Bronchial epithelial cell (primary cell): ENCODE results near the gene ACTN4. TPM values are rescaled to one million over a fixed set of nuclear protein-coding genes. Genes with fewer than 3 reads are reported as not detected.

Source experiments
- DNase-seq: peaks from one replicate; pipeline ENCODE4 v3.0.0-alpha.2; 2010; ENCODE audit warnings: low read depth
- FAIRE-seq: peaks from 2 replicates; lab custom pipeline; 2011; peaks lifted over from hg19 to GRCh38; lab: Jason Lieb, UNC
- H3K27me3 ChIP-seq: 2 replicates; pipeline ENCODE4 v1.5.1; 2011; ENCODE audit warnings: low read length; ENCODE audit not compliant: control insufficient read depth, insufficient read depth
- H3K36me3 ChIP-seq: 2 replicates; pipeline ENCODE4 v1.5.1; 2011; ENCODE audit warnings: low read length; ENCODE audit not compliant: control insufficient read depth, insufficient read depth
- H3K4me3 ChIP-seq: 2 replicates; pipeline ENCODE4 v1.5.1; 2011; ENCODE audit warnings: mild to moderate bottlenecking, low read depth, low read length, control low read depth
- total RNA-seq: library from RNA; depleted of rRNA; stranded (reverse); fragments of >200 nt; gene quantifications from 2 replicates; pipeline ENCODE4 v1.2.1, GENCODE V29; 2014
- TF ChIP-seq, protein P1 (sequence below): IDR thresholded peaks from 2 replicates; pipeline ENCODE4 v1.5.1; 2011; ENCODE audit warnings: mild to moderate bottlenecking, moderate library complexity, low read length, control low read depth, inconsistent platforms; ENCODE audit not compliant: insufficient read depth, severe bottlenecking

ACTN4 gene
- total RNA-seq, 1 donor from 2014 or later = 130 TPM

DNA sequence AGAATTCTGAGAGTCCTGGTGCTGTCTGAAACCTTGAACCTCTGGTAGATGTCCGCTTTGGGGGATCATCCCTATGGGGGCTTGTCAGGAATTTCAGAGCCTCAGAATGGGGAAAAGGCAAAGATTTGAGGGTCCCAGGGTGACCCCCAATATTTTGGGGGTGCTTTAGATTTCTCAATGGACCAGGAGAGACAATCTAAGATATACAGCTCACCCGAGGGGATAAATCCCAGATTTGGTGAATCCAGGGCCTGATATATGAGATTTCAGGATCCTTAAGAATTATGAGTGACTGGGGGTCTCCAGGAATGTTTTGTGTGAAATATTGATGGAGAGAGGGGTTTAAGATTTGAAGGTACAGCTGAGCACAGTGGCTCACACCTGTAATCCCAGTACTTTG is 93.5 kb downstream of the ACTN4 start:
- no peak for DNase-seq
- FAIRE-seq = no peak
- H3K27me3 ChIP-seq = no peaks in the 10 kb centered on the region
- TF ChIP-seq, protein P1, sequence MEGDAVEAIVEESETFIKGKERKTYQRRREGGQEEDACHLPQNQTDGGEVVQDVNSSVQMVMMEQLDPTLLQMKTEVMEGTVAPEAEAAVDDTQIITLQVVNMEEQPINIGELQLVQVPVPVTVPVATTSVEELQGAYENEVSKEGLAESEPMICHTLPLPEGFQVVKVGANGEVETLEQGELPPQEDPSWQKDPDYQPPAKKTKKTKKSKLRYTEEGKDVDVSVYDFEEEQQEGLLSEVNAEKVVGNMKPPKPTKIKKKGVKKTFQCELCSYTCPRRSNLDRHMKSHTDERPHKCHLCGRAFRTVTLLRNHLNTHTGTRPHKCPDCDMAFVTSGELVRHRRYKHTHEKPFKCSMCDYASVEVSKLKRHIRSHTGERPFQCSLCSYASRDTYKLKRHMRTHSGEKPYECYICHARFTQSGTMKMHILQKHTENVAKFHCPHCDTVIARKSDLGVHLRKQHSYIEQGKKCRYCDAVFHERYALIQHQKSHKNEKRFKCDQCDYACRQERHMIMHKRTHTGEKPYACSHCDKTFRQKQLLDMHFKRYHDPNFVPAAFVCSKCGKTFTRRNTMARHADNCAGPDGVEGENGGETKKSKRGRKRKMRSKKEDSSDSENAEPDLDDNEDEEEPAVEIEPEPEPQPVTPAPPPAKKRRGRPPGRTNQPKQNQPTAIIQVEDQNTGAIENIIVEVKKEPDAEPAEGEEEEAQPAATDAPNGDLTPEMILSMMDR = no peak
- no peaks in the 10 kb centered on the region for H3K36me3 ChIP-seq
- H3K4me3 ChIP-seq = no peak overlapping the region

DNA sequence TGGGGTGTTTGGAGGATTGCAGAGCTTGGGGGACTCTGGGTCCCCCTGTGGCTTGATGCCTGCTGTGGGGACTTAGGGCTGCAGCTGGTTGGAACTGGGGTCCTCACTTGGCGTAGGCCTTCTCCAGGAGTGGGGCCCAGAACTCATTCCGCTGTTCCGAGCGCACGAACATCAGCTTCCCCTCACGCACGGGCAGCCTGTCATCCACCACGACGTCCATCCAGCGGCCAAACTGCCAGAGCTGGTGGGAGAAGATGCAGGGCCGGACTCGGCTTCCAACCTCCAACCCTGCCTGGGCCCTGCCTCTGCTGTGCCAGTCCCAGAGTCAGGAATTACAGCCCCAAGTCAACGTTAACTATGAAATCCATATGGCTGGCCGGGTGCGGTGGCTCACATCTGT is 94.2 kb downstream of the ACTN4 start:
- H3K4me3 ChIP-seq = no peak overlapping the region
- FAIRE-seq (no peak), DNase-seq (no peak)
- no peaks in the 10 kb centered on the region for H3K36me3 ChIP-seq
- TF ChIP-seq, protein P1 = no peak
- H3K27me3 ChIP-seq = no peaks in the 10 kb centered on the region

DNA sequence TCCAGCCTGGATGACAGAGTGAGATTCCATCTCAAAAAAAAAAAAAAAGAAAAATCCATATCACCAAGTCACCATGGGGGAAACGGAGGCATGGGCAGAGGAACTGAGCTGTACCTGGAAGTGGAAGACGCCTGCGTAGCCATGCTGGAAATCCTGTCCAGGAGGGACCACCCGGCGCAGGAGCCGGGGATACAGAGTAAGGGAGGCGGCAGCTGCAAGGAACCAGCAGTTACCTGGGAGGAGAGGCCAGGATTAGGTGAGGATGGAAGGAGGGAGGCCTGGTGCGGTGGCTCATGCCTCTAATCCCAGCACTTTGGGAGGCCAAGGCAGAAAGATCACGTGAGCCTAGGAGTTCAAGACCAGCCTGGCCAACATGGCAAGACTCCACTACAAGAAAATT is 94.8 kb downstream of the ACTN4 start:
- FAIRE-seq = no peak
- Histone ChIP-seq H3K36me3 (no peaks in the 10 kb centered on the region), H3K27me3 (no peaks in the 10 kb centered on the region), H3K4me3 (no peak overlapping the region)
- no peak for DNase-seq
- TF ChIP-seq, protein P1 = no peak

DNA sequence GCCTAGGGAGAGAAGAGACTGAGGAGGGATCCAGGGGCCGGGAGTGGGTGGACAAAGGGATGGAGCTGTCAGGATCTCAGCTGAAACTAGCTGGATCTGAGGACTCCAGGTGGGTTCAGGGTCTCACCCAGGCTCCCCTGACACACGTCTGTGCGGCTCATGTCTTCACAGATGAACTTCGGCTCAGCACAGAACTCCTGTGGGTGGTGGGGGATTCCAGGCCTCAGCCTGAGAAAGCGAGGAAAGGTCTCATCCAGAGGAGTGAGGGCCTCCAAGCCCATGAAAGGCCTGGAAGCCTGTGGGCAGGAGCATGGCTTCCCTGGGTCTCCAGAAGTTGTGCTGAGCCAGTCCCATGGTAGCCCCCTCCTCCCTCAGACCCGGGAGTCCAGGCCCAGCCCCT is 95.5 kb downstream of the ACTN4 start:
- Histone ChIP-seq H3K27me3 (no peaks in the 10 kb centered on the region), H3K4me3 (no peak overlapping the region), H3K36me3 (no peaks in the 10 kb centered on the region)
- TF ChIP-seq, protein P1 = no peak
- DNase-seq (no peak), FAIRE-seq (no peak)

DNA sequence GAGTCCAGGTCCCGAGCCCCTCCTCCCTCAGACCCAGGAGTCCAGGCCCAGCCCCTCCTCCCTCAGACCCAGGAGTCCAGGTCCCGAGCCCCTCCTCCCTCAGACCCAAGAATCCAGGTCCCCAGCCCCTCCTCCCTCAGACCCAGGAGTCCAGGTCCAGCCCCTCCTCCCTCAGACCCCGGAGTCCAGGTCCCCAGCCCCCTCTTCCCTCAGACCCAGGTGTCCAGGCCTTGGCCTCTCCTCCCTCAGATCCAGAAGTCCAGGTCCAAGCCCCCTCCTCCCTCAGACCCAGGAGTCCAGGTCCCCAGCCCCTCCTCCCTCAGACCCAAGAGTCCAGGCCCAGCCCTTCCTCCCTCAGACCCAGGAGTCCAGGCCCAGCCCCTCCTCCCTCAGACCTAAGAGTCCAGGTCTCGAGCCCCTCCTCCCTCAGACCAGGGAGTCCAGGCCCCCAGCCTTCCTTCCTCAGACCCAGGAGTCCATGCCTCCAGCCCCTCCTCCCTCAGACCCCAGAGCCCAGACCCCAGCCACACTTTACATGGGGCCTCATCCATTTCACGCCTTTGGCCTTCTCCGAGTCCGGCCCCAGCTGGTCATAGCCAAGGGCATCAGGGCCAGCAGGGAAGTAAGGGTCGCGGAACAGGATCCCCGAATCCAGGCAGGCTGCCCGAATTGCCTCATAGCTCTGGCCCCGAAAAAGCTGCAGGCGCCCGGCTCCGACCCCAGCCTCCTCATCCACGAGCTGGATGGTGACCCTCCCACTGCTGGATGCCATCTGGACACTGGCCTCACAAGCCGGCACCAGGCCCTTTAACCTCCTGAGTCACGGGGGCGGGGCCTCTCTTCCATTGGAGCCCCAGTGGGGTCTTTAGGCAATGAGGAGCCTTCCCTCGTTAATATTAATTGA is 96.2 kb downstream of the ACTN4 start:
- H3K27me3 ChIP-seq = no peaks in the 10 kb centered on the region

More for the DNA sequence above, 96.2 kb downstream of the ACTN4 start:
- Histone ChIP-seq H3K4me3 (no peak overlapping the region), H3K36me3 (no peaks in the 10 kb centered on the region)
- DNase-seq (no peak), FAIRE-seq (no peak)
- TF ChIP-seq, protein P1 = no peak
